Tongue (tissue), 2 donors: ENCODE data around the gene EDNRB. TPM values are rescaled to one million over a fixed set of nuclear protein-coding genes. Genes with fewer than 3 reads are reported as not detected.

ENCODE experiments used
- small RNA-seq: library from RNA; depleted of rRNA; stranded (forward); fragments of <200 nt; gene quantifications from one replicate; pipeline ENCODE3, GENCODE V24; 2014; ENCODE audit warnings: low replicate concordance
- total RNA-seq: library from RNA; depleted of rRNA; stranded (reverse); fragments of >200 nt; gene quantifications from one replicate; pipeline ENCODE4 v1.2.3, GENCODE V29; 2014

The EDNRB gene
- total RNA-seq, 1 donor from 2014 or later: 39.4 TPM

Small RNA genes within 50 kb of the gene (small RNA-seq; reads per million reads assigned to genes)
- gene RN7SL810P: not detected

Other genes with a start within 250 kb of the EDNRB start
- gene SLAIN1, start 221.1 kb downstream of the EDNRB start, total RNA-seq: 8.9 TPM